Inferior parietal cortex (tissue), 1 donor: ENCODE results near the gene EHD4.

Experiments used
- DNase-seq: peaks from one replicate; pipeline ENCODE4 v3.0.0-alpha.2; 2016; ENCODE audit errors: extremely low spot score

EHD4 gene

DNA sequence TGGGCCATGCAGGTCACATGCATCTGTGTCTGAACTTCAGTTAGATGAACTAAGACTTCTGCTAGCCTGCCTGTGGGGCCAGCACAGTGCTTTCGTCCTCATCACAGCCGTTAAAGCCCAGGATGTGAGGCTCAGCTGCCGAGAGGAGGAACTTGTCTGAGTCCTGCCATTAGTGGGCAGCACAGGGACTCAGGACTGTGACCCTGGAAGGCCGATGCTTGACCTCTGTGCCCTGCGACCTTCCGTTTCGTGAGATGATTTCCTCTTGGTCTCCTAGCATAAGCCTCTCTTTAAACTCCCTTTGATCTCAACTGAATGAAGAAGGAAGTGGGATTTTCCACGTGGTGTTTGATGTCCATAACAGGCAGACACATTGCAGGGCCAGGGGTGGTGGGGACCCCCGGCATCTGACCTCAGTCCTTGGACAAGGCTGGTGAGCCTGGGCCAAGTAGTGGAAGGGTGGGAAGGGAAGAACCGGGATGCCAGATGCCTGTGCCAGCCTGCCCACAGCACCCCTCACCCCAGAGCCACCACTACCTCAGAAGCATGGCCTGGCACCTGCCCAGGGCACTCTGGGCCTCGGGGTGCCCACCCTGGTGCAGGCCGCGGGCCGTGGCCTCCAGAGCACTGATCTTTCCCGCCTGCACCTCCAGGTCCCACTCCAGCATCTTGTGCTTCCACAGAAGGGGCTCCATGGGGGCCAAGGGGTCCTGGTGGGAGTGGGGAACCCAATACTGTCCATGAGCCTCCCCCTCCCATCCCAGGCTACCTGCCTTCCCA lies 112.1 kb downstream of the EHD4 start:
- DNase-seq, result no peak

DNA sequence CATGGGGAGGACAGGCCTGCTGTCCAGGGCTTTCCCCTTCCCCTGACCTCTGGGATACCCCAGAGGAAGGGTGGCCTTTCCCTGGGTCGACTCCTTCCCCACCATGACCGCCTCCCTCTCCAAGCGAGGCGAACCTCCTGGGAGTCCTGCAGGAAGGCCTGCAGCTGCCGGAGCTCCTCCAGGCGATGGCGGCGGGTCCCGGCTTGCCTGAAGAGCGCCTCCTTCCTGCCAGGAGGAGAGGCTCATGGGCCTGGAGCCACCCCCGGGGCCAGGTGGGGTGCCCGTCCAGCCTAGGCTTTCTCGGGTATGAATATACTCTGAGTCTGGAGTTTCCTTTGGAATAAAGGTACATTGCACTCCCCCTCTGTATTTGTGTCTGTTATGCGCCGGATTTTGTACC lies 113.6 kb downstream of the EHD4 start:
- no peak for DNase-seq

DNA sequence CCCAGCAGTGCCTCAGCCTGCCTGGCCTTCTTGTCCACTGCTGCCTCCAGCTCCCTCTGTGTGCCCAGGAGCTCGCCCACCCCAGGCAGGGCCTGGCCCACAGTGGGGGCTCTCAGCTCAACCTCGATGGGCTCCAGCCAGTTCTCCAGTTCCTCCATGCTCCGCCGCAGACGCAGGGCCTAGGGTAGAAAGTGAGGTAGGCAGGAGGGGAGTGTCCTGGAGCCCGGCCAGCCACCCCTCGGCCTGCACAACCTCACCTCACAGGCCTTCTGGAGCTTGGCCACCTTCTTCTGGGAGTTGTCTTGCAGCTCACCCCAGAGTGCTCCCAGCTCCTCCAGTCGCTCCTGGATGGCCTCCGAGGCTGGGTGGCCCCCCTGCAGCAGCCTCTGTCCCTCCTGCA lies 115.0 kb downstream of the EHD4 start:
- no peak for DNase-seq

DNA sequence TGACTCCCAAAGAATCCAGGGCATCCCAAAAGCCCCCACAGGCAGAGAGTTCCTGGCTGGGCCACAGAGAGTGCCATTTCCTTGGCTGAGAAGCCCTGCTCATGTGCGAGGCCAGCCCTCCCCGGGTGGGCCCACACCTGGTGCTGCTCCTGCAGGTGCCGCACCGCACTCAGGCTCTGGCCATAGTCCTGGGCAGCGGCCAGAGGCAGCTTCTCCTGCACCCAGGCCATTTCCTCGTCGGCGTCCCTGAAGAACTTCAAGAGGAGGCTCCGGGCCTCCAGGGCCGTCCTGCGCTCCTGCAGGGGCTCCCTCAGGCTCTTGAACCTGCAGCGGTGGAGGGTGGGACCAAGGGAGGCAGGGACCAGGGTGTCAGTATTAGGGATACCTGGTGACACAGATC lies 115.6 kb downstream of the EHD4 start:
- no peak for DNase-seq

DNA sequence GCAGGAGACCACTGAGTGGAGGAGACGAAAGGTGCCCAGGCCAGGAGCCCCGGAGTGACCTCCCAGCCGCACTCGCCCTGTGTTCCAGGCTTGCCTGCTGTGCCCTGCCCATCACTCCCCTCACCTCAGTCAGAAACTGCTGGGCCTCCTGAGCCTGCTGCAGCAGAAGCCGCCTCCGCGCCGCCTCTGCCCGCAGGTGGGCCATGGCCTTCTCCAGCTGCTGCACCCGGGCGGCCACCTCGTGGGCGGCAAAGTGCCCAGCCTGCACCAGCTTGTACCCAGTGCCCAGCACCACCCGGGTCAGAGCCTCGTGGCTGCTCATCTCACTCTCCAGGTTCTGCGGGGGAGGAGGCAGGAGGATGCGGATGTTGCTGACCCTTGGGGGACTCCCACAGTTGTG lies 116.1 kb downstream of the EHD4 start:
- DNase-seq, result no peak

DNA sequence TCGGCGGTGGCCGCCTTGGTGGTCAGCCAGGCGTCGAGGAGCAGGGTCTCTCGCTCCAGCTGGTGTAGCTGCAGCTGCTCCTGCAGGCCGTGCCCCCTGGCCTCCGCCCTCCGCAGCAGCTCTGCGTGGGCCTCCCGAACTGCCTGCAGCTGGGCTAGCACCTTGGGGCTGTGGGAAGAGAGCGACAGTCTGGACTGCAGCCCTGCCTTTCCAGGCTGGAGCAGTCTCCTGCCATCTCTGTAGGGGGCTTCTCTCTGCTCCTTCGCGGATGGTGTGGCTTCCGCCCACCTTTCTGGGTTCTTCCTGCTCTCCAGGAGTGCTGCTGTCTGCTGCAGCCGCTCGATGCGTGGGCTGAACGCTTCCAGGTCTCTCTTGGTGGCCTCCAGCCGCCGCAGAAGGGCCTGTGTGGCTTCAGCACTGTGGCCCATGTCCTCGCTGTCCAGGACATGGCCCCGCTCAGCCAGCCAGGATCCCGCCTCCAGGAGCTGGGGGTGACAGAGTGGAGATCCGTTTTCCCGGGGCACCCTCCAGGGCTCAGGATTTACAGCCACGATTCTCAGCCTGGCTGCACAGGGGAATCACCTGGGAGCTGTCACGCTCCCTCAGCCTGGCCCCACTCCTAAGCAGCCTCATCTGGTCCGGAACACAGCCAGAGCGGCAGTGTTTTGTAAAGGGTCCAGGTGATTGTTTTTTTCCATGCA lies 116.9 kb downstream of the EHD4 start:
- DNase-seq, result no peak

DNA sequence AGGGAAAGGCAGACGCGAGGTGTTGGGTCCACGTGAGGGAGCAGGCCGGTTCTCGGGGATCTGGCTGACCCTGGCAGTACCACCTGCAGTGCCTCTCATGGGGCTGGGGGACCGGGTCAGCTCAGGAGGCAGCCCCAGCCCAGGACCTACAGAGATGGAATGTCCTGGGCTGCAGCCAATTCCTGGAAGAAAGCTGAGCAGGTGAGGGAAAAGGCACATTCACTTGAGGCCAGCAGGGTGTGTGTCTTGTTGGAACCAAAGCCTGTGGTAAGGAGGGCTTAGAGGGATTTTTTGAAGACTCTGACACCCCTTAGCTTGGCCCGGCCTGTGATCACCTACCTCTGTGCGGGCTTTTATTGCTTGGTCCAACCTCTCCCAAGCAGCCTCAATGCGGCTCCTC lies 117.9 kb downstream of the EHD4 start:
- no peak for DNase-seq

DNA sequence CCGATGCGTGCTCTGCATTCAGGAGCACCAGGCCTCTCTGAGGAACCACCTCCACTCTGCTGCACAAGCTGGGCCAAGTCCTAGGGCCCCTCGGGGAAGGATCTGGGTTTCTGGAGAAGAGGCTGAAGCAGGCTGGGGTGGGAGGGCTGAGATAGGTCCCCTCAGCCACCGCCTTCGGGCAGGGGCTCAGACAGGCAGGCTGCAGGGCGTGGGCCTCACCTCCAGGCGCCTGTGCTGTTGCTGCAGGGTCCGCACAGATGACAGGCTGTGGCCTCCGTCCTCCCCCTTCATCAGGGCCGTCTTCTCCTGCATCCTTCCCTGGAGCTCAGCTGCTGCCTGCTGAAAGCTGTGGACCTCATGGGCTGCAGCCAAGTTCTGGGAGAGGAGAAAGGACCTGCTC lies 118.5 kb downstream of the EHD4 start:
- DNase-seq, result no peak

DNA sequence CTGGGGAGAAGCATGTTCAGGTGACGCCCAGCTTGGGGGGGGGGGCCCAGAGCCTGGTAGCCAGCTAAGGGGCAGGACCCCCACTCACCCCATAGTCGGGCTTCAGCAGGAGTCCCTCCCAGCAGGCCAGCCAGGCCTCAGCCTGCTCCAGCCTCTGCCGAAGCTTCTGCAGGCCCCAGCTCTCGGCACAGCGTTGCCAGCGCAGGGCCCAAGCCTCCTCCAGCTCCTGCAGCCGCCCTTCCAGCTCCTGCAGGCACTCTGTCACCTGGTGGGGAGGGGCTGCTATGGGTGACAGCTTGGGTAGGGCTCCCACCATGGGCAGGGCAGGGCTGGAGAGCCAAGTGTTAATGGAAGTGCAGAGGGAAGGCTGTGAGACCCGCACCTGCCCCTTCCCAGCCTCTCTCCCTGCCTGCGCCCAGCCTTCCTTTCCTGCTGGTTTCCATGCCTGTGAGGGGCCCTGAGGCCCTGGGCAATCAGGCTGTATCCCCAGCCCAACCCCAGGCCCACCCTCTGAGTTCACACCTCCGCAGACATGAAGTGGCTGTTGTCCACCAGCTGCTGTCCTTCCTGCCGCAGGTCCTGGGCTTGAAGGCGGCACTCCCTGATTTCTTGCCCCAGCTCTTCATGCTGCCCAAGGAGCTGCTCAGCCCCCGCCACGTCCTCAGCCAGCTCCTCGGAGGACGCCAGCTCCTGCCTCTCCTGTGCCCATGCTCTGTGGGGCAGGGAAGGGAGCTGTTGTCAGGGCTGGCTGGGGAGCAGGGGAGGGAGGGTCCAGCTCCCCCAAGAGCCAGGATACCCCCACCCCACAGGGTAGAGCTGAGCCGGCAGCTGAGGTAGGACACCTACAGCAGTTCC lies 119.4 kb downstream of the EHD4 start:
- DNase-seq, result no peak

DNA sequence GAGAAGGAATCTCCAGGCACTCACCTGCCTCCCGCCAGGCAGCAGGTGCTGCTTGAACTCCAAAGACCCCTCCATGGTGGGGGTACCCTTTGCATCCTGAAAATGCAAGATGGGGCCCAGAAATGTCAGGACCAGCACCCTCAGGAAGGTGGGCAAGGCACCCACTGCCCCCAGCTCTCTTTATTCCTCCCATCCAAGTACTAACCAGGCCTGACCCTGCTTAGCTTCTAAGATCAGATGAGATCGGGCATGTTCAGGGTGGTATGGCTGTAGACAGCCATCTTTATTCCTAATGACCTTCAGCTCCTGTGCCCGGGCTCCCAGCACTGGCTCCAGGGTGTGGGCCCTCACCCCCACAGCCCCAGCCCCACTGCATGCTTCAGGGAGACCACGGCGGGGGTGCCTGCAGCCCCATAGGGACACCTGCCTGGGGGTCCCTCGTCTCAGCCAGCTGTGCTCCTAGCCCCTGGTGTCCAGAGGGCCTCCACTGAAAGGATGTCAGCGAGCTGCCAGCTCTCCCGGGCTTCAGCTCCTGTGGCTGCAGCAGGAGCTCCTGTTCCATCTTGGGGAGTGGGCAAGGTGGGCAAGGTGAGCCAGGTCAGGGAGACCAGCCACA lies 120.5 kb downstream of the EHD4 start:
- DNase-seq, result no peak

DNA sequence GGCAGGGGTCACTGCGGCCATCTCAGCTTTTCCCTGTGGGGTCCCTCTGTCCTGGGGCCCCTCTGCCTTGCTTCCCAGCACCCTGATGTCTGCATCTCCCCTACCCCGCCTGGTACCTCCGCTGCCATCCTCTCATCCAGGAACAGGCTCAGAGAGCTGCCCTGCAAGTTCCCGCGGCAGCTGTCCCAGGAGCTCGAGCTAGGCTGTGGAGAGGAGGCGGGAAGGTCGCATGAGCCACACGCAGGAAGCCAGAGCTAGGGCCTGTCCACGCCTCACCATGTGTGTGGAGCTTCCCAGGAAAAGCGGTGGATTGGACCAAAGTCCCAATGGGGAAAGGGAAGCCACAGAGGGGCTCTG lies 121.2 kb downstream of the EHD4 start:
- no peak for DNase-seq

DNA sequence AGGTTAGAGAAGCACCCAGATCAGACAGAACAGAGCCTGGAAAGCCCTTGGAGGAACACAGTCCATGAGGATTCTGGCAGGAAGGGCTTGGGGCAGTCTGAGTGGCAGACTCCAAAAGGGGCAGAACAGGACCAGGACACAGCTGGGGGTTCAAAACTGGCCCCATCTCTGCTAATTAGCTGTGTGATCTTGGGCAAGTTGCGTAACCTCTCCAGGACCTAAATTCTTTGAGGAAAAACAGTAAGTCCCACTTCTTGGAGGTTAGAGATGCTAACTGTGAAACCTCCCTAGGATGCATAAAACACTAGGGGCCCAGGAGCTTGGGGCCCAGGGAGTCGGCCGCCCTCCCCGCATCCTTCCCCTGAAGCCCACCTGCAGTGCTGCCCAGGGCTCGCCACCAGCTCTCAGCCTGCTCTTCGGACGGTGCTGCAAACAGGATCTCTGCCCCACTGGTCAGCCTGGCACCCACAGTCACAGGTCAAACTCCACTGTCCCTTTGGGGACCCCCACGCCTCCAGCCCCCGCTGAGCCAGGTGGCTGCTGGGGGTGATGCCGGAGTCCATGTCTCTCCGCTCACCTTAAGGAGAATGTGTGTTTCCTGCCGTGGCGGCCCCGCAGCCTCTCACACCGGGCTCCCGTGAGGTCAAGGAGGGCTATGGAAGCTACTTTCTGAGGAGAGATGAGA lies 121.7 kb downstream of the EHD4 start:
- no peak for DNase-seq

DNA sequence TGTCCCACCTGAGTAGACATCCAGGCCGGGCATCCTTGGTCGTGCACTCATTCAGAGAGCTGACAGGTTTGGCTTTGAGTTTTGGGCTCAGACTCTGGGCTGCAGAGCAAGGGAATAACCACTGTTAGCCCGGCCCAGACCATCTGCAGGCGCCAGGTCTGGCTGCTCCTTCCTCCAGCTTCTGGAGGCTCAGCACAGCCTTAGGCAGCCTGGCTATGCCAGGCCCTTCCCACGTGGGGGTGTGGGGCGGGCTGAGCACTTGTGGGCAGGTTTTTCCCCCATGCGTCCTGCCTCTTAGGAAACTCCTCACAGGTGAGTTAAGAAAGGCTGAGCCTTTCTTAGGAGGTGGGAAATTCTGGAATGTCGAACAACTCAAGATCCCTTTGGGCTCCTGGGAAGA lies 122.5 kb downstream of the EHD4 start:
- no peak for DNase-seq

DNA sequence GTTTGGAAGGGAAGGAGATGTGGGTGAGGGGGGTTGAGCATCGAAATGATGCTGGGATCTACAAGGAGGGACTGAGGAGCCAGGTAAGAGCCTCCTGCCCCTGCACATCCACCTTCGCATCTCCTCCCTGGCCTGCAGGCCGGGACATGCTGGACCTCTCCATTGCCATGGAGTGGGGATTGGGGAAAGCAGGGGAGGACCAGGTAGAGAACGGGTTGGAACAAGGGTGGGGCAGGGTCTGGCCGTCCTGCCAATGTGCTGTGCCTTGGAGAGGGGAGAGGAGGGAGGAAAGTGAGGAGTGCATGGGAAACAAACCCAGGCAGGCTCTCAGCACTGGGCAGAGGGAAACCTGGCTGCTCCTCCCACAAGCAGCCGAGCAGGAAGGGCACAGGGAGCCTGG lies 123.2 kb downstream of the EHD4 start:
- DNase-seq, result no peak

DNA sequence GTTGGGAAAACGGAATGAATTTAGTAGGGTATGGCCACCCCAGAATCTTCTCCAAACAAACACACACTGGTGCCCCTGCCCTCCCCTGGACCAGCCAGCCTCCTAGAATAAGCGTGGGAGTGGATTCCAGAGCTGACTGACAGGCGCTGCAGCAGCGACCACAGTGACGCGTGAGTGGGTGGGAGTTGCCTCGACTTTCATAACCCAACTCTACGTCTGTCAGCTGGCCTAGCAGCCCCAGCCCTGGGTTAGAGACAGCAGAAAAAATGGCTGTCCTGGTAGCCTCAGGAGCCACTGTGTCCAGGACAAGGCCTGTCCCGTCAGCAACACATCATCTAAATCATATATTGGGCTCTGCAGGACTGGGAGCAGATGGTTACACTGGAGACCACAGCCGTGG lies 123.7 kb downstream of the EHD4 start:
- no peak for DNase-seq

DNA sequence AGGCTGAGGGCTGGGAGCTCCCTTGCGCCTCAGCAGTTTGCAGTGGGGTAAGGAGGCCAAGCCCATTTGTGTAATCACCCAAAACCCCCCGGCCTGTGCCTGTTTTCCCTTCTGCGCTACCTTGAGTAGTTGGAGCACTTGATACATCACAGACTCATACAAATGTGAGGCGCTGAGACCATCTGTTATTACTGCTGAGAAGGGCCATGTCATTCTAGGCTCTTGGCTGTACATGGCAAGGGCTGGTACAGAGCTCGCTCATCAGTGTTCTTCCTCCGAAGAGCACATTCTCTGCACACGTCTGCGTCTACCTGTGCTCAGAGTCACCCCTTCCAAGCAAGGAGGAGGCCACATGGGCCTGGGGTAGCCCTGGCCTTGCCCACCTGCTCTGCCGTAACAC lies 124.4 kb downstream of the EHD4 start:
- no peak for DNase-seq

DNA sequence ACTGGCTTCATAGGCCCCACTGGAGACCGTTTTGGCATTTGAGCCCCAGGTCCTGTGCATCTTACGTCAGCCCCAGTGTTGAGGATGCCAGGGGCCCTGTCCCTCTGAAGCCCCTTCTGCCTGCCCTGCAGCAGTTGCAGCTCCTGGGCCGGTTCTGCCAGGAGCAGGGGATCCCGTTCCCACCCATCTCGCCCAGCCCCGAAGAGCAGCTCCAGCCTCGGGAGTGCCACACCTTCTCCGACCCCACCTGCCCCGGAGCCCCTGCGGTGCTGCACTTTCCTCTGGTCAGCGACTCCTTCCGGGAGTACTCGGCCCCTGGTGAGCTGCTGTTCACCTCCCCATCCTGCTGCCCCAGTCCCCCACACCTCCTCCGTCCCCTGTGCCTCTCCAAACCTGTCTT lies 125.2 kb downstream of the EHD4 start:
- DNase-seq, result no peak
